ENCODE measurements around the gene ARMC6. TPM values are rescaled to one million over a fixed set of nuclear protein-coding genes. Genes with fewer than 3 reads are reported as not detected.

The ARMC6 gene
- total RNA-seq, 4 donors from 2014 or later, result 12.0 to 32.3 (median 15.6) TPM

GRCh38 chr19:18999016-18999758, 34.2 kb upstream of the ARMC6 start:
- H3K4me3 ChIP-seq, result no peak overlapping the region
- H3K36me3 ChIP-seq, result no peaks in the 10 kb centered on the region
- intact Hi-C loops (cut with DNase I; ENCODE audit: low total_unique reads), result no loop called here

GRCh38 chr19:18999896-19000620, 33.3 kb upstream of the ARMC6 start:
- Histone ChIP-seq H3K9me3 (no peaks in the 10 kb centered on the region), H3K27me3 (no peaks in the 10 kb centered on the region), H3K4me1 (no peaks in the 10 kb centered on the region), H3K27ac (no peak overlapping the region), H3K4me3 (no peak overlapping the region), H3K36me3 (no peaks in the 10 kb centered on the region)
- TF ChIP-seq POLR2A (IDR thresholded peaks at IDR 0.05), result no peak
- TF ChIP-seq CTCF (IDR thresholded peaks at IDR 0.05), result no peak
- DNase-seq, result no peak
- intact Hi-C loops (cut with DNase I; ENCODE audit: low total_unique reads), result no loop called here

More at GRCh38 chr19:18999016-18999758, 34.2 kb upstream of the ARMC6 start:
- no peaks in the 10 kb centered on the region for H3K27me3 ChIP-seq
- no peak for TF ChIP-seq POLR2A (IDR thresholded peaks at IDR 0.05)
- no peak for TF ChIP-seq CTCF (IDR thresholded peaks at IDR 0.05)
- no peaks in the 10 kb centered on the region for H3K9me3 ChIP-seq
- H3K4me1 ChIP-seq, result no peaks in the 10 kb centered on the region
- H3K27ac ChIP-seq, result no peak overlapping the region
- no peak for DNase-seq

DNA sequence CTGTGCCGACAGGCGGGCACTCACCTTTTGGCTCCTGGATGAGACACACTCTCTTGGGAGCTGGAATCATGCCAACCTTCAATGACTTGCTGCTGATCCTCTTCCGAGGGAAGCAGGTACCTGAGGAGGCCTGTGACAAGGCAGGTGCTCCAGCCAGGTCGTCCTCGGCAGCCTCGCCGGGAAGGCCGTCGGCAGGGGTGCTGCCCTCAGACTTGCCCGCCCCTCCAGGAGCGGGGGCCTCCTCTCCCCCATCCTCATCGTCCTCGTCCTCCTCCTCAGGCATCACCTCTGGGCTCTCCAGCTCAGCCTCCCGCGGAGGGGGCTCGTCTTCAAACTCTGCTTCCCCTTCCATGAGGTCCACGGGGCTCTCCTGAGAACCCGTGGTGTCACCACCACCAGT, 29.3 kb upstream of the ARMC6 start:
- DNase-seq, result no peak
- Histone ChIP-seq H3K4me3 (no peak overlapping the region), H3K27ac (no peak overlapping the region), H3K27me3 (no peaks in the 10 kb centered on the region), H3K9me3 (no peaks in the 10 kb centered on the region), H3K36me3 (no peaks in the 10 kb centered on the region), H3K4me1 (no peaks in the 10 kb centered on the region)
- TF ChIP-seq POLR2A (IDR thresholded peaks at IDR 0.05) (no peak), CTCF (IDR thresholded peaks at IDR 0.05) (no peak)
- intact Hi-C loops (cut with DNase I; ENCODE audit: low total_unique reads), result no loop called here

DNA sequence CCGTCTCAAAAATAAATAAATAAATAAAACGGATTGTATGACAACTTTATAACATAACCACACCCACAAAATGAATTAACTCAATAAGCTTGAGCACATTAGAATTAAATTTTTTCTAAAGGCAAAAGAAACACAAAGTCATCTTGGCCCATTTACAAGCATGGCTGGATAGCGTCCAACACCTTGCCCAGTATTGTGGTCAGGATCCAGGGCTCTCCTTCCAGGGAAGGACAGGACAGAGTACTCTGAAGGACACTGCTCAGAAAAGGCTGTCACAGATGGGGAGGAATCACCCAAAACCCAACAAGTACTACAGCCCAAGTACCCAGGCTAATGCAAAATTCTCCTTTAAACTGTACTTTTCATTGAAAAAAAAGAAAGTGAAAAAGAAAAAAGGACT, 27.2 kb upstream of the ARMC6 start:
- no peaks in the 10 kb centered on the region for H3K9me3 ChIP-seq
- DNase-seq, result no peak
- intact Hi-C loops (cut with DNase I; ENCODE audit: low total_unique reads), result no loop called here
- no peaks in the 10 kb centered on the region for H3K27me3 ChIP-seq
- no peak overlapping the region for H3K4me3 ChIP-seq
- TF ChIP-seq CTCF (IDR thresholded peaks at IDR 0.05) (no peak), POLR2A (IDR thresholded peaks at IDR 0.05) (no peak)
- no peaks in the 10 kb centered on the region for H3K36me3 ChIP-seq
- H3K27ac ChIP-seq, result no peak overlapping the region
- H3K4me1 ChIP-seq, result no peaks in the 10 kb centered on the region

- H3K27ac ChIP-seq, result no peak overlapping the region
- no peaks in the 10 kb centered on the region for H3K27me3 ChIP-seq
- TF ChIP-seq POLR2A (IDR thresholded peaks at IDR 0.05) (no peak), CTCF (IDR thresholded peaks at IDR 0.05) (no peak)
- H3K9me3 ChIP-seq, result no peaks in the 10 kb centered on the region
- no peaks in the 10 kb centered on the region for H3K36me3 ChIP-seq
- intact Hi-C loops (cut with DNase I; ENCODE audit: low total_unique reads), result no loop called here
- H3K4me1 ChIP-seq, result no peaks in the 10 kb centered on the region
- DNase-seq, result no peak
- no peak overlapping the region for H3K4me3 ChIP-seq
Observed at GRCh38 chr19:19009951-19010350, 23.5 kb upstream of the ARMC6 start.

All from uterus (tissue), 4 donors.